ENCODE measurements around the gene ZC3H18. TPM values are rescaled to one million over a fixed set of nuclear protein-coding genes. Genes with fewer than 3 reads are reported as not detected.
"Not testable (repeated sequence)": the region's sequence is repeated elsewhere in the genome, so short reads cannot be mapped to it uniquely, and the experiment has no call there.

The ZC3H18 gene
- polyA plus RNA-seq, 5 donors = 31.0 to 47.2 (median 38.7) TPM

DNA sequence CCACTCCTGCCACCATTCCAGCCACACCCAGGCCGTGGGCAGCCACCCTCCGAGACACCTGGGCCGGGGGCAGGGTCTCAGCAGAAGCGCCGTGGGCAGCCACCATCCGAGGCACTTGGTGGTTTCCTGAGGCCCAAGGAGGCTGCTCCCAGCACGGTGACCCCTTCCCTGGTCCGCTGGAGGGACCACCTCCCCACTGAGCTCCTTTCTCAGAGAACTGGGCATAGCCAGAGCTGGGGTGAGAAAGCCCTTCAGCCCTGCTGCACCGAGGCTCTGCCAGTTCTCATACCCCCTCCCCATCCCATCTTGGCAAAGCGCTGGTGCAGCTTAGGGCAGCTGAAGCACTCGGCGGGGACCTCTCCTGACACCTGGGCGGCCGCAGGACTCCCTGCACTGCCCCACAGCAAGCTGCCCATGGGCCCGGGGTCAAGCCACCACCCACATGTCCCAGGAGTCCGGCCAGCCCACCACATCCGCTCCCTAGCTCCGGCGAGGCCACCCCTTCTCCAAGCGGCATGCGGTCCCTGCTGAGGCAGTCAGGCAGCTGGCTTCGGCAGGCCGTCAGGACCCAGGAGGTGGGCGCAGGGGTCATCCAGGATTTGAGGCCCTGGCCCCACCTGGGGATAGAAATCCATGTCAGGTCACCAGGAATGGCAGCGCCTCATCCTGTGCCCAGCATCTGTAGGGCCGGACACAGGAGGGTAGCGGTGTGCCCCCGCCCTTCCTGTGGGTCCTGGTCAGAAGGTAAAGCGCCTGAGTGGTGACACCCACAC is 82.0 kb downstream of the ZC3H18 start:
- no peak for DNase-seq

DNA sequence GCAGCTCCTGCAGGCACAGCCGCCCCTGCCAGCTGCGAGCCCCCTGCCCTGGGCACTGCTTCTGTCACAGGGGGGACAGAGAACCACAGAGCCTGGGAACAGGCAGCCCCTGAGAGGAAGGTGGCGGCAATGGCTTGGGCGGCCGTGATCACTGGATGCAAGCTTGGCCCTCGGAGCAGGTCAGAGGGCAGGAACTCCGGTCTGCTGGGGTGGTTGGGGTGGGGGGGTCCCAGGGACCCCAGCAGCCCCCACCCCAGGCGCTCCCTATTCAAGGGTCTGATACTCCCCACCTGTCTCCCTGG is 82.5 kb downstream of the ZC3H18 start:
- no peak for DNase-seq

DNA sequence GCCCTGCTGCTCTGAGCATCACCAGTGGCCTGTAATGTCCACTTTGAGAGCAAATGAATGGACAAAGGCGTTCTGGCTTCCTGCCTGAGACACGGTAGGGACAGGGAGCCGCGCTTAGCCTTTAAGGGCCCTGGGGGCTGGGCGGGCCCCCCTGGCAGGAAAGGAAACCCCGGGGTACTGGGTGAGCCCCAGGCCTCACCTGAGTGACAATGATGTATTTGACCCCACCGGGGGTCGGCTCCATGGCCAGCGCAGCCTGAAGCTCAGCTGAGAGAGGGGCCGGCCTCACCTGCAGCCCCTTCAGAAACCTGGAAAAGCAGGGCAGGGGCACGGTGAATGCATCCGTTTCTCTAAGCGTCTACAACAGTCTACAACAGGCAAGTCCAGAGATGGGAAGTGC is 82.9 kb downstream of the ZC3H18 start:
- no peak for DNase-seq

DNA sequence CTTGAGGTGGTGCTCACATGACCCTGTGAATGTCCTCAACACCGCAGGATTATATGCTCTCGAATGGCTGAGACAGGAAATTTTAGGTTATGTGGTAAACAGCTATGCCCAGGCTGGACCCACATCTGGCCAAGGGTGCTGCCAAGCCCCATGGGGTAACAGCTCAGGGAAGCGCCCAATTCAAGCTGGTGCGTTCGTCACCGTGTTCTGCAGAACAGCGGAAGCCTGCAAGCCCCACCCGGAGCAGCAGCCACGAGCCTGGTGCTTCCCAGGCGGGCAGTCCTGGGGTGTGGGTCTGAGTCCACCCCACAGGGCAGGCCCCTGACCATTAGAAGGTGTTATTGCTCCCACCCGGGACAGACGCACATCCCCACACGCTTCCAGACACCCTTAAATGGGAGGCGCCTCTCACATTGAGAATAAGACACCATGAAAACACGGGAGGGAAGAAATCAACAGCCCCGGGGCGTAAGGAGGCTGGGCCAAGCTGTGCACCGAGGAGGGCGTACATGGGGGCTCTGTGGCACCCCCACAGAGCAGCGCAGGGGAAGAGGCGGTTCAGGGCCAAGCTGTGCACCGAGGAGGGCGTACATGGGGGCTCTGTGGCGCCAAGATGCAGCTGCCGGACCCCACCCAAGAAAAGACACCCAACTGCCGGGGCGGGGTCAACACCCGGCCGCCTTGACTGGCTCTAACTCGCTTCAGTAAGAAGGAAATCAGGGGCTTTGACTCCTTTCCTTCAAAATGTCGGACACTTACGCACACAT is 83.6 kb downstream of the ZC3H18 start:
- no peak for DNase-seq

DNA sequence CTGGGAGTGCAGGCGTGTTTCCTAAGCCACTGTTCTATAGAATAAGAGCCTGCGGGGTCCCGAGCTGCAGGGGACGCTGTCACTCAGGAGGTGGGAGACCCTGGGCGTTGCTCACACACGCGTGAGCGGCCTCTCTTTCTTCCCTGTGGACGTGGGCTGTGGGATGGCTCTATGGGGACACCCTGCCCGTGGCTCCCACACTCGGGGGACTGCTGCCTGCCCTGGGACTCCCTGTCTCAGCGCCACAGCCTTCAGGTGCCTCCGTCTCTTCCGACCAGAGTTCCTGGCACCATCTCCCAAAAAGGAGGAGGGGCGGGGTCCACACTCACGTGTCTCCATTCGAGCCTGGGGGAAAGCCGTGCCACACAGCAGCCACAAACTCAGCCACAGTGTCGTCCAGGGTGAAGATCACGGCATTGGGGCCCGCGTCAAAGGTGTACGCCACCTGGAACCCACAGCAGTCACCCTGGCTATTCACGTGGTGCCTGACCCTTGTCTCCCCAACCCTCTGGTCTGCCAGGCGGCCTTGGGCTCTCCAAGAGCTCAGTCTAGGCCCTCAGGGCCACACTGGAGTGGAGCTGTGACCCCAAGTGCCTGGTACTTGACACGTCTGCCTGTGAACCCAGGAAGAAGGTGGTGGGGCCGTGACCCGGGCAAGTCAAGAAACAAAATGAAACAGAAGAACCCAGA is 84.3 kb downstream of the ZC3H18 start:
- no peak for DNase-seq

DNA sequence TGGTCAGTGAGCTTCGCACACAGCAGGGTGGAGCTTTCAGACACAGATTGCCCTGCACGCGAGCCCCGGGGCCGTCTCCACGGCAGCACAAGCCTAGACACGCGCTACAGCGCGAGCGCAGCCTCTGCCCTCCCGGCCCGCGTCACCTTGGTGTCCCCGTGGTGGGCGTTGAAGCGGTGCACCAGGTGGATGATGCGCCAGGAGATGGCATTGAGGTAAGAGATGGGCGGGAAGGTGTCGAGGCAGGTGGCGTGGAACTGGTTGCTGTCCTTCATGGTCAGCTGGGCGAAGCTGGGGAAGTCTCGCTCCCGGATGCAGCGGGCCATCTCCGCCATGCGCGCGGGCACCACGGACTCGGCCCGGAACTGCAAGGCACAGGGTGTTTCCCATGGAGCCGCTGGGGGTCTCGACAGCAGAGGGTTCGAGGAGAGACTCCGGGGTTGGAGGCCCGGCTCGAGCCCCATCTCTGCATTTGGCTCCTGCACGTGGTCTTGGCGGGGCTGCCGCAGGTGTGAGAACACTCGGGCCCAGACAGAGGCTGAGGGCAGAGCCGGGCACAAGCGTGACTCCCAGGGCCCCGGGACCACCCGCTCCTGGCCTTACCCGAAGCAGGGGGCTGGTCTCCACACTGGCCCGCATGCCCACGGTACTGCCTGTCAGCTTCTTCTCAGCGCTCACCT is 85.0 kb downstream of the ZC3H18 start:
- no peak for DNase-seq

DNA sequence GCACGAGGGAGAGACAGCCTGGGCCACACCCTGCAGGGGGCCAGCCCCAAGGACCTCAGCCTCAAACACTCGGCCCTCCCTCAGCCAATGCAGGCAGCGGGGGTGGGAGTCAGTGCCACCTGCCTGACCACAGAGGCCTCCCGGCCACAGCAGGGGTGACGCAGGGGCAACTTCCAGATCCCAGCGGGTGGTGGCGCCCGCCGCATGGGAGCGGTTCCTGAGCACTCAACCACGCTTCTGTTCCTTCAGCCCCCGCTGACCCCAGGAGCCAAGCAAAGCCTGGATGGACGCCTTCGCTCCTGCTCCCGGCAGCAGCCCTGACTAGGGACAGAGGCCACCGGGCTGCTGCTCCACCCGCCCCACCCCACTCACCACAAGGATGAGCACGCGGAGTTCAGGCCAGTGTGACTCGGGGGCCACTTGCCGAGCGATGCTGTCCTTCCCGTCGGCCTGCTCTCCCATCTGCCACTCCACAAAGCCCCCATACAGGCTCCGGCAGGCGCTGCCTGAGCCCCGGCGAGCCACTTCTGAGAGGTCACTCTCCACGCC is 85.6 kb downstream of the ZC3H18 start:
- no peak for DNase-seq

DNA sequence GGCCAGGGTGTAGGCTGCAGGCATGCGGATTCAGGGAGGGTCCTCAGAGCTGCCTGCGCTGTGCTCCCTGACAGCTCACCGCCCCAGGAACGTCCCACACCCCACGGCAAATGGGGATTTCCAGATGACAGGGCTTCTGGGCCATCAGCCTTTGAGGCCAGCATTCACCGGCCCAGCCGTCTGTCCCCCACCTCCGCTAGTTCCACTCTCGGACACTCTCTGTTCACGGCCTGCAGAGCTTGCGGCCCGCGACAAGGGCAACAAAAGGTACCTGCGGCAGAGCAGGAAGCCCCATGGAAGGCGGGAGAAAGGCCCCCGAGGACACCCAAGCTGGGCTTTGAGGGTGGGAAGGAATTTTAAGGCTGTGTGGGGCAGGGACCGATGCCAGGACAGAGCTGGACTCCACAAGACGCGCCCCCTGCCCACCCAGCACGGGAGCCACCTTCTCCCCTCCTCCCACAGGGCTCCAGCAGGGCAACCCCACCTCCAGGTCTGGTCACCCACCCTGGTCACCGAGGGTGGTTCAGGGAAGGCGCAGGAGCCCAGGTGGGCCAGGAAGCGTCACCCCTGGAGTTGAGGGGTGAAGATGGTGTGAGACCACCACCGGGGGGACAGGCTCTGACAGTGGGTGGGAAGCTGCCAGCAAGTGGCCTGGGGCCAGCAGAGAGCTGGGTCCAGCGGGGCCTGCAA is 86.2 kb downstream of the ZC3H18 start:
- no peak for DNase-seq

DNA sequence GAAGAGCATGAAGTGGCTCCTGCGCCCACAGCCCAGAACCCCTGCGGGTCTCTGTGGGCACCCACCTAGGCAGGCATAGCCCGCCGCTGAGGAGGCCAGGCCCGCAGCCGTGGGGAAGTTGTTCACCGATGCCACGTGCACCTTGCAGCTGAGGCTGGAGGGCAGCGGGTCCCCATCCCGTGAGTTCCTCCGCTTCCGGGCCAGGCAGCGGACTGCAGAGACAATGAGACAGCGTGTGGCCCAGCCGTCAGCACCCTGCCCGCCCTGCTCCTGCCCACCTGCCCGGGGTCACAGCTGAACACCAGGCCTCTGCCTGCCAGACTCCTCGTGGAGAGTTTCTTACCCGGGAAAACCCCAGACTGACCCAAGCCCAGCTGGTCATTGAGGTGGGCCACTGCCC is 87.2 kb downstream of the ZC3H18 start:
- no peak for DNase-seq

DNA sequence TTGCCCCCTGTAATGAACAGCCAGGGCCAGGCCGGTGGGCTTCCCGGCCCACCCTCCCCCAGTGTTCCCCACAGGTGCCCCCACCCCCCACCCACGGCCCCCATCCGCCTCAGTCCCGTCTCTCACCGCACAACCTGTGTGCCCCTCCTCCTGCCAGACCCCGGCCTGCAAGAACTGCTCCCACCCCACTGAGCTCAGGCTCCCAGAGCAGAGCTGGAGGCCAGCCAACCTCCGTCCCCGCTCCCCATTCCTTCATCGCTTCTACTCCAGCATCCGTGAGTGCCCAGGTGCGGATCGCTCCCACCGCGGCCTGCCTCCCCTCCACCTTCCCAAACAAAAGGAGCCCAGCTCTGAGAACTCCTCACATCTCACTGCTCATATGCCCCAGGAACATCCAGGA is 88.5 kb downstream of the ZC3H18 start:
- DNase-seq = no peak

DNA sequence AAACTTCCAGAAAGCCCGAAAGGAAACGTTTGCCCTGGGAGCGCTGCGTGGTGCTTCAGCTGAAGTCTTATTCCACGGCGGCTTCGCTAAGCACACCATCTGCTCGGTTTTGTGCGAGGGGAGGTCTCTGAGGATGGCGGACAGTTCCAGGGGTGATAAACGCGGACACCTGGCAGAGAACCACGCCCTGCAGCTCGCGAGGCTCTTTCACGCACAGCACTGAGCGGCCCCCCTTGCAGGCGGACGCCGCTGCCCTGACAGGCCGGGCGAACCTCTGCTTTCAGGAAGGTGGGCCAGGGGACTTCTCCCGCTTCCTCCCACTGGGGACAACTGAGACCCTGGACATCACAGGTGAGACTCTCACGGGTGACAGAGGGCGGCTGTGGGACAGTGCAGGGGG is 89.0 kb downstream of the ZC3H18 start:
- no peak for DNase-seq

DNA sequence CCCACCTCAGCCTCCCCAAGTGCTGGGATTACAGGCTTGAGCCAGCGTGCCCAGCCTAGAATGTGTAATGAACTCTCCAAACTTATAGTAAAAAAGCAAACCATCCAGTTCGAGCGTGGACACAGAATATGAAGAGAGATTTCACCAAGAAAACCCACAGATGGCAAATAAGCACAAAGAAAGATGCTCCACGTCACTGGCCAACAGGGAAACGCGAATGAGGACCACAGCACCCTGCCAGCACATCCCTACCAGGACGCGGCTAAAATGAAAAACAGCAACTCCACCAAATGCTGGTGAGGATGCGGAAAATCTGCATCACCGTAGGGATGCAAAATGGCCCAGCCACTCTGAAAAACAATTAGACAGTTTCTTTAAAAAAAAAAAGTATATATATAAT is 91.3 kb downstream of the ZC3H18 start:
- no peak for DNase-seq

DNA sequence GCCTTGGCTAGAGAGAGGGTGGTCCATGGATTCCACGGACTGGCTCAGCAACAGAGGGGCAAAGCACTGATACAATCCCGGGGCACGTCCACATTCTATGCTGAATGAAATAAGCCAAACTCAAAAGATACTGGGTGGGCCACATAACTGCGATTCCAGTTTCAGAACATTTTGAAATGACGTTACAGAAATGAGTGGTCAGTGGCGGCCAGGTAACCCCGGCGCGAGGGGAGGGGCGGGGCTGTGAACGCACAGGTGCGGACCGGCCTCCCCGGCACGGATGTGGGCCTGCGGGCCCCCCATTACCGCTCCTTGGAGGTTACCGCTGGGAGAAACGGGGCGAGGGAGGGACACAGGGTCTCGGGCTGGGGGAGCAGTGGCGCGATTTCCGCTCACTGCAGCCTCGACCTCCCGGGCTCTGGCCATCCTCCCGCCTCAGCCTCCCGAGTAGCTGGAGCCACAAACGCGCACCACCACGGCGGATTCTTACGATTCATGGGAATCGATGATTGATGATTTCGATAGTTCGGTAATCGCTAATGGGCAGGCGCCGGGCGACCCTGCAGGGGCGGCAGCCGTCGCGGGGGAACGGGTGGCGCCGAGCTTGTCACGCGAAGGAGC is 92.1 kb downstream of the ZC3H18 start:
- no peak for DNase-seq

DNA sequence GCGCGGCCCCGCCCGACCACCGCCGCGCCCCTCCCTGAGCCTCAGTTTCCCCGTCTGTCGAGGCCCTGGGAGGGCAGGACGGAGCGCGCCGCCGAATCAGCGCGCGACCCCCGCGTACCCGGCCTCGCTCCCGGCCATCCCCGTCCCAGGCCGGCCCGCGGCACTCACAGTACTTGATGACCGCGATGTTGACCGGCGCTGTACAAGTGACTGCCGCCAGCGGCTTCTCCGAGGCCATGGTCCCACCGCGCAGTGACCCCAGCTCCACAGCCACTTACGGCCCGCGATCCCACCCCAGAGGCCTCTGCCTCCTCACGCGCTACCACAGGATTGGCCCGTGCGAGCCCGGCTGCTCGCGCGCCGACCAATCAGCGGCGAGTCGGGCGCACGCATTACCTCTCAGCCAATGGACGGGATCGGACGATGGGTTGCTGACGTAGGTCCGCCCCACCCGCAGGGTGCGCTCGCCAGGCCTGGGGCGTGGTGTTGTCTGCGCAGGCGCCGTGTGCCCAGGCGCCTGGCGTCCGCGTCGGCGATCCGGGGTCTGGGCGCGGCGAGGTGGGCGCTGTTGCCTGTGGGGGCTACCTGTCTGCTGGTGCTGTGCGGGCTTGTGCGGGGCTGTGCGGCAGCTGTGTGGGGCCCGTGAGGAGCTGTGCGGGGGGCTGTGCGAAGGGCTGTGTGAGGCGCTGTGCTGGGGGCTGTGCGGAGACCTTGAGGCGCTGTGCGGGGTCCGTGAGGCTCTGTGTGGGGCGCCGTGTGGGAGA is 92.8 kb downstream of the ZC3H18 start, which contains the start of gene MVD:
MVD (minus strand) TSS at position 249 of the 764 bp plus-strand sequence; CDS start at position 238, 11 bp downstream.
- DNase-seq = peak; percentile 98

DNA sequence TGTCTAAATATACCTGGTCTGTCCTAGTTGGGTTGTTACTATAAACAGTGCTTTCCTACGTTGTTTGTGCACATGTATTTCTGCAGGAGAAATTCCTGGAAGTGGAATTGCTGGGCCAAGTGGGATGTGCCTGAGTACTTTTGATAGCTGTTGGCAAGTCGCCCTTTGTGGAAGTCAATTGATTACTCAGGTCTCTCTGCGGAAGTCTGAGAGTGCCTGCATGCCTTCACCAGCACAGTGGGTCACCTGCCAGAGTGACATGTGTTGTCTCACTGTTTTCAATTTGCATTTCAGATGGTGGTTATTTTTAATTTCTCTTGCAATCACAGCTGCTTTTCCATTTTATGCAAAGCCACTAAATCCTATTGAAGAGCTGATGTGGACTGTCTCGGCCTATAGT is 94.9 kb downstream of the ZC3H18 start:
- no peak for DNase-seq

DNA sequence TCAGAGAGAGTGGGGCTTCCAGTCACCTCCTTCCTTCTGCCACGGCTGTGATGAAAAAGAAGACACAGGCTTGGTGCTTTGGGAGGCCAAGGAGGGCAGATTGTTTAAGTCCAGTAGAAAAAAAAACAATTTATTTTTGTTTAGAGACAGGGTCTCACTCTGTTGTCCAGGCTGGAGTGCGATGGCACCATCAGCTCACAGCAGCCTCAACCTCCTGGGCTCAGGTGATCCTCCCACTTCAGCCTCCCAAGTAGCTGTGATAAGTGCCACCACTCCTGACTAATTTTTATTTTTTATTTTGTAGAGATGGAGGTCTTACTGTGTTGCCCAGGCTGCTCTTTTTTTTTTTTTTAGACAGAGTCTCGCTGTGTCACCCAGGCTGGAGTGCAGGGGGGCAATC is 95.4 kb downstream of the ZC3H18 start:
- DNase-seq = no peak

DNA sequence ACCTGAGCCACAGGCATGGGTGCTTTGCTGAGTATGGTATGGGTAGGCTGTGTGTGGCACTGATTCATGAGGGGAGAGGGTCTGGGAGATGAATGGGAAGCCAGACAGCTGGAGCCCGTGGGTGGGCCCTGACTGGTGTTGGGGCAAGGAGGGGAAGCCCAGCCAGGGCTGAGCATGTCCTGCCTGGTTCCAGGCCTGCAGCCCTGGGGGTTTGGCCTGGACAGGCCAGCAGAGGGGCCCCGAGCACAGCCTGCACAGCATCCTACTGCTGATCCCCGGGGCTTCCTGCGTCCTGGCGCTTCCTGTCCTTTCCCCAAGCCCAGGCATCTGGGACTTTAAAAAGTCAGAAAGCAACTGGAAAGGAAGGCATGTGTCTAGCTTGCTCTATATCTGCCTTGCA is 97.3 kb downstream of the ZC3H18 start:
- no peak for DNase-seq

DNA sequence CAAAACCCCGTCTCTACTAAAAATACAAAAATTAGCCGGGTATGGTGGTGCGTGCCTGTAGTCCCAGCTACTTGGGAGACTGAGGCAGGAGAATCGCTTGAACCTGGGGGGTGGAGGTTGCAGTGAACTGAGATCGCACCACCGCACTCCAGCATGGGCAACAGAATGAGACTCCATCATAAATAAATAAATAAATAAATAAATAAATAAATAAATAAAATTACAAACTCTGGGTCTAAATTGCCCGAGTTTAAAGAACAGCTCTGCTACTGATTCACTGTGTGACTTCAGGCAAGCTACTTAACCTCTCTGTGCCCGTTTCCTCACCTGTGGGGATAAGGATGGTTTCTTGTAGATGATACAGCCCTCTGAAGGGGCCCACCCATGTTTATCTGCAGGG is 99.3 kb downstream of the ZC3H18 start:
- DNase-seq = not testable (repeated sequence)

DNA sequence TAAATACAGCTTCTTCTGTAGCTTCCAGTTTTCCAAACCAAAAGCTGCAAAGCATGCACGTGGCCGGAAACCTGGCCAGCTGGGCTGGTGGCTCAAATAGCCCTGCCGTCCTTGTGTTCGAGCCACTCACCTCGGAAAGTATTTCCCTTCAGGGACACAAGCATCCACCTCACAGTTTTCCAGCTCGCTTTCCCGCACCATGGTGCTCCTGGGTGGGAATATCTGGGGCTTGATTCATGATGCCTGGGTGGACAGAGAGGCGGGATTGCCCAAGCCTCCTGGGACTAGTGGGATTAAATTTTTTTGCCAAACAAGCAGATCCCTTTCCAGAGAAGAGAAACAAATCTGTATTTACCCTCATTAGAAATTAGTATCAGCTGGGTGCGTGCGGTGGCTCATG is 99.8 kb downstream of the ZC3H18 start:
- no peak for DNase-seq

DNA sequence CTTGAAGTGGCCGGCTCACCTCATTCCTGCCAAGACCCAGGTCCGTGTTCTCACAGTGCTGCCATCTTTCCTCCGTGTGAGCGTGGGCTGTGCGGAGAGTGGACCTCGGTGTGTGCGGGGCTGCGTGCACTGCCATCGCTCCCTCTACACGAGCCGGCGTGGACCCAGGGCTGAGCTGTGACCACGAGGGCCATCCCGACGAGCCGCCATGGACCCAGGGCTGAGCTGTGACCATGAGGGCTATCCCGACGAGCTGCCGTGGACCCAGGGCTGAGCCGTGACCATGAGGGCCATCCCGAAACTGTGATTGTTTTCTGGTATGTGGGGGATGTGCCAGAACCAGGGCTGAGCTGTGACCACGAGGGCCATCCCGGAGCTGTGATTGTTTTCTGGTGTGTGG is 101.6 kb downstream of the ZC3H18 start:
- DNase-seq = no peak
